Right kidney (tissue), 1 donor: ENCODE results near the gene PITPNM1.
"Not testable (repeated sequence)": the region's sequence is repeated elsewhere in the genome, so short reads cannot be mapped to it uniquely, and the experiment has no call there.

ENCODE experiments used
- DNase-seq: peaks from one replicate; pipeline ENCODE4 v3.0.0-alpha.2; 2016

PITPNM1 gene

GRCh38 chr11:67465530-67465929 is 39.6 kb downstream of the PITPNM1 start:
- DNase-seq, result not testable (repeated sequence)

GRCh38 chr11:67465189-67465510 is 40.0 kb downstream of the PITPNM1 start:
- DNase-seq, result no peak

- DNase-seq, result peak; percentile 76
These were observed 40.6 kb downstream of the PITPNM1 start for GRCh38 chr11:67464411-67465188.

GRCh38 chr11:67463680-67464410 is 41.3 kb downstream of the PITPNM1 start:
- DNase-seq, result no peak

GRCh38 chr11:67463186-67463585 is 42.0 kb downstream of the PITPNM1 start:
- DNase-seq, result no peak

DNA sequence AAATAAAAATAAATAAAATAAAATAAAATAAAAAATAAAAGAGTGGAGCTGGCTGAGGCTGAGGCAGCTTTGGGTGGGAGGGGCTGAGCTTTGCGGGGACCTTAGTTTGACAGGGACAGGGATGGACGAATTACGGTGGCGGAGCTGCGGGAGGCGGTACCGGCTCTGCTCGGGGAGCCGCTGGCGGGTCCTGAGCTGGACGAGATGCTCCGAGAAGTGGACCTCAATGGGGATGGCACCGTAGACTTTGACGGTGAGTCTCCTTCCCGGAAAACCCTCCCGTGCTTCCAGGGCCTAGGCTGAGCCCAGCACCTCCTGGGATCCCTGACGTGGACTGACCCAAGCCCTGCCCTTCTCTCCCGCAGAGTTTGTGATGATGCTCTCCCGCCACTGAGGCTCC is 46.9 kb downstream of the PITPNM1 start:
- DNase-seq, result no peak

GRCh38 chr11:67457453-67457852 is 47.7 kb downstream of the PITPNM1 start:
- no peak for DNase-seq

- DNase-seq, result no peak
These were observed 49.0 kb downstream of the PITPNM1 start for GRCh38 chr11:67456068-67456705.

- DNase-seq, result no peak
These were observed 50.1 kb downstream of the PITPNM1 start, which contains the start of gene CABP4 for GRCh38 chr11:67455054-67455453. Gene CABP4, plus strand, starts transcription at chr11:67455354. Its CDS starts 70 bp downstream, at chr11:67455424.

DNA sequence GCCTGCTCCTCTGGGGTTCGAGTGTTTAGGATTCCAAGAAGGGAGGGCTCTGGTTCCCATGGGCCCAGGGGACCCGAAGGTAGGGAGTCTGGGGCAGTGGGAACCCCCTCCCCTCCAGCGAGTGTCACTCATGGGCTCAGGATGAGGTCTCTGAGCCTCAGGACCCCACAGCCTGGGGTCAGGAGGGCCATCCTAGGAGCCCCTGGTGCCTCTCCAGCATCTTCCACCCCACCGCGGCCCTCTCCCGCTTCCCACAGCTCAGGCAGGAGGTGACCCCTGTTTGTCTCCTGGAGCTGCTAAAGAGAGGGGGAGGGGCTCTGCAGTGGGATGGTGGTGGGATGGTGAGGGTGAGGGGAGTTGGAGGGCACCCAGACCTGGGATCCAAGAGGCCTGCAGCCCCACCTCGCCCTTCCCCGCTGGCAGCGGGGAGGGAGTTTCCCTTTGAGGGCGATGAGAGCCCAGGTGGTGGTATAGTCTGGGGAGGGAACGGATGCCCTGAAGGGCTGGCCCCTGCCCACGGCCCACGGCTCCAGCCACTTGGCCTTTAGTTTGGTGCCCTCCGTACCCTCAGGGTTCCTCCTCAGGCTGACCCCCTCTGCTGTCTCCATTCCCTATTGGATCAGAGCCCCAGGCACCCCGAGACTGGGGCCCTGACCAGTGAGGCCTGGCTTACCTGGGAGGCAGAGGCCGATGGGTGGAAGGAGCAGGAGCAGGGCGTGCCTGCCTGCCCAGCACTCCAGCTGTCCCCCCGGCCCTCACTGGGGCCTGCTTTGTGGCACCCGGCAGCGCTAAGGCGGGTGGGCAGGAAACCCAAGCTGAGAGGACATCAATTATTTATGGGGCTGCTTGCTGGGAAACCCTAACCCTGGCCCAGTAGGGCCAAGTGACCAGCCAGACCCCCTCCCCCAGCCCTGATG is 51.1 kb downstream of the PITPNM1 start:
- DNase-seq, result no peak

DNA sequence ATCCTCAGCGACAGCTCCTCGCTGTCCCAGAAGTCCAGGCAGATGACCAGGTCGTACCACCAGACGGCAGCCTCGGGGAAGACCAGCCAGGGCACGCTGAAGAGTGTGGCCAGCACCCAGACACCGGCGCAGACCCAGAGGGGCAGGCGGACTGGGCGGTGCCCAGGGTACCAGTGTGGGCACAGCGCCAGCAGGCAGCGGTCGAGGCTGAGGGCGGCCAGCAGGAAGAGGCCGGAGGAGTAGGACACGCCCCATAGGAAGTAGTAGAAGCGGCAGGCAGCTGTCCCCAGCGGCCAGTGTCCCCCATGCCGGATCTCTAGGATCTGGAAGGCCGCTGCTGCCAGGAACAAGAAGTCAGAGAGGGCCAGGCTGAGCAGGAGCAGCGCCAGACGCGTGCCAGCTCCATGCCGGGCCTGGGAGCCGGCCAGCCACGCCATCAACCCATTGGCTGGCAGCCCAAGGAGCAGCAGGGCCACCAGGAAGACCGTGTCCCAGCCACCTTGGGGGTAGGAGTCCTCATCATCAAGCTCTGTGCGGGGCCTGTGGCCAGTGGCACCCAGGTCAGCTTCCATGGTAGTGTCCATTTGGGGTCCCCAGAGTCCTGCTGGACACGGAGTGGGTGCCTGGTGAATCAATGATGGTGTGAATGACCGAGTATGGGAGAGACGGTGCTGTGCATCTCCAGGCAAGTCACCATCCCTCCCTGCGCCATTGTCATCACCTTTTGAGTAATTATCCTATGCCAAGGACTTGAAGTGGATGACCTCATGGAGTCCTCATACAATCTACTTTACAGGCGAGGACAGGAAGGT is 52.8 kb downstream of the PITPNM1 start, which contains the start of gene GPR152:
TSS of gene GPR152 (minus strand) at position 589 of the 812 bp plus-strand sequence. CDS start at position 584, 5 bp downstream.
- DNase-seq, result no peak

DNA sequence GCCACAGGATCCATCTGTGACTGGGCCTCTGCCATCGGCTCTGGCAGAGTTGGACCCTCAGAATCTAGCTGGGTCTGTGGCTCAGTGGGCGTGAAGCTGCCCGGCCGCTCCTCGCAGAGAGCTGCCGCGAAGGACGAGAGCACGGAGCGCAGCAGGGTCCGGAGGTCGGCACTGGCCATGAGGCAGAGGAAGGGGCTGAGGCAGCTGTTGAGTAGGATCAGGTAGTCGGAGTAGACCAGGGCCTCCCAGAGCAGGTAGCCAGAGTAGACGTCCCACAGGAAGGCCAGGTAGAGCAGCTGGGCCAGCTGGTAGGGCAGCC is 53.5 kb downstream of the PITPNM1 start:
- DNase-seq, result no peak

DNA sequence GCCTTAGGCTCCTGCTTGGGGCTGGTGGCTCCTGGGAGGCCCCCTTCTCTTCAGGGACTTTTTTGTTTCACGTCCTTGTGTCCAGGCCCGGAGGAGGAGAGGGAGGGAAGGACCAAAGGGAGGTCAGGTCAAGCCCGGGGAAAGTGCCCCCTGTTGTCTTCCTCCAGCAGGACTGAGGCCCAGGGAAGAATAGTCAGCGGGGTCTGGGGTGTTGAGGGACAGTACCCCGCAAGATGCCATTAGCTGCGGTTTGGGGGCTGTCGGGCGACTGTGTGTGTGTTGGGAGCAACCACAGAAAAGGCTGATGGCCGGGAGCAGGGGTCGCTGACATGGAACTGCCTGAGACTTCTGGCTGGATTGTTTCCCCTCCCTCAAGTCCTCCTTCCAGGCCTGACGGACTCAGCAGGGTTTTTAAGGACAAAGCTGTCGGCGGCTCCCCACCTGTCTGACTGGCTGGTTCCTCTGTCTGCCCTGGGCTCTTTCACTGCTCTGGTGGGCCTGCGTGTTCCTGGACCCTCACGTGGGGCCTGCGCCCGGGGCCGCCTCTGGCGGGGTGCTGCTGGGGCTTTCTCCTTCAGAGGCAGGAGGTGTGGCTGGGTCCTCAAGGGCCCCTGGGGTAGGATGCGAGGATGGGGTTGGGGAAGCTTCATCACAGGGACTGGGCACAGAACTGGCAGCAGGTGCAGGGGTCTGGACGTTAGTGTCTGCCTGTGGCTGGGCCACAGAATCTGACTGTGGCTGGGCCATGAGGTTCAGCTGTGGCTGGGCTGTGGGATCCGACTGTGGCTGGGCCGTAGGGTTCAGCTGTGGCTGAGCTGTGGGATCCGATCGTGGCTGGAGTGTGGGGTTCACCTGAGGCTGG is 54.1 kb downstream of the PITPNM1 start:
- DNase-seq, result no peak

DNA sequence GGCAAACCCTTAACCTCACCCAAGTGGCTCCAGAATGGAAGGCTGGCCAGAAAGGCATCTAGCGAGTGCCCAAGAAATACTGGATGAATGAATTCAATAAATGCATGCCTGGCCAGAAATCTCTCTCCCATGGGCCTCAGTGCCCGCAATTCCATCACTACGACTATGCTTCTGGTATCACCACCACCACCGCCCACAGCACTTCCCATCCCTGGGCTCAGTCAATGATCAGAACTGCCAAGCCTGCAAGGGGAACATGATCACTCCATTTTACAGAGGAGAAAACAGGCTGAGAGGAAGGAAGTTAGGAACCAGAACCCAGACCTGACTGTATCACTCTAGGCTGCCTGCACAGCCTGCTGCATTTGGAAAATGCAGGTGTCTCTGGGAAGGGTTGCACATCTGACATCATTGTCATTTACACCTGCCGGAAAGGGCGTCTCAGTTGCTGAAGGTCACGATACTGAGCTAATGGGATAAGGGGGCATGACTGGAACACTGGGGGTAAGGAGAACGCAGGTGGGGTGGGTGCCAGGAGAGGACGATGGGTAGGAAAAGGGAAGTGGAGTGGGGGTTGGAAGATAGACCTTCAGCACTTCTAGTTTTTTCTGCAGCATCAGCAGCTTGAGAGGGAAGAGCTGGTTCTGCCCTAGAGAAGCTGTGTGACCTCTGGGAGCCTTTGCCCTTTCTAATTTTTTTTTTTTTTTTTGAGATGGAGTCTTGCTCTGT is 55.9 kb downstream of the PITPNM1 start:
- no peak for DNase-seq

- DNase-seq, result no peak
These were observed 56.9 kb downstream of the PITPNM1 start for GRCh38 chr11:67448220-67448609.

DNA sequence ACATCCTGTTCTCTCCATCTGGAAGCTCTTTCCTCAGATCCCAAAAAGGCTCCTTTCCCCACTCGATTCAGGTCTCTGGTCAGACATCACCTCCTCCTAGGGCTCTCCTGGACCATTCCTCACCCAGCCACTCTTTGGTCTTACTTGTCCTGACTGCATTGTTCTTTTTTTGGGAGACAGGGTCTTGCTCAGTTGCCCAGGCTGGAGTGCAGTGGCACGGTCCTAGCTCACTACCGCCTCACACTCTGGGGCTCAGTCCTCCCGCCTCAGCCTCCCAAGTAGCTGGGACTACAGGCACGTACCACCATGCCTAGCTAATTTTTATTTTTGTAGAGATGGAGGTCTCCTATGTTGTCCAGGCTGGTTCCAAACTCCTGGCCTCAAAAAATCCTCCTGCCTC is 59.6 kb downstream of the PITPNM1 start:
- no peak for DNase-seq

GRCh38 chr11:67442504-67443404 is 62.4 kb downstream of the PITPNM1 start:
- peak; percentile 45 for DNase-seq
